ENCODE data around the gene APLN.

The APLN gene

DNA sequence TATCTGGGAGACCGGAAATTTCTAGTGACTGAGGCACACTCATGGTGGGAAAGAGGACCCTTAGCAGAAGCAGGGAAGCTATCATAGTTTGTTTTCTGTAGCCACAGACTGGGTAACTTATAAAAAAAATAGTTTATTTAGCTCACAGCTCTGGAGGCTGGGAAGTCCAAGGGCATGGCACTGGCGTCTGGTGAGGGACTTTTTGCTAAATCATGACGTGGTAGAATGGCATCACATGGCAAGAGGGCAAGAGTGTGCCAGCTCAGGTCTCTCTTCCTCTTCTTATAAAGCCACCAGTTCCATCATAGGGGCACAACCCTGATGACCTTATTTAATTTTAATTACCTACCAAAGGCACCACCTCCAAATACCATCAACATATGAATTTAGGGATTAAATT is 13.3 kb downstream of the APLN start:
- no peak for DNase-seq (ENCODE audit: low spot score in 2 of 2)
- Mint-ChIP-seq H3K9me3 (no peaks in the 10 kb centered on the region), H3K27me3 (no peaks in the 10 kb centered on the region), H3K4me3 (no peak overlapping the region), H3K4me1 (no peaks in the 10 kb centered on the region), H3K27ac (no peak overlapping the region), H3K36me3 (no peaks in the 10 kb centered on the region)
- no peak for ATAC-seq (ENCODE audit: low read depth)

DNA sequence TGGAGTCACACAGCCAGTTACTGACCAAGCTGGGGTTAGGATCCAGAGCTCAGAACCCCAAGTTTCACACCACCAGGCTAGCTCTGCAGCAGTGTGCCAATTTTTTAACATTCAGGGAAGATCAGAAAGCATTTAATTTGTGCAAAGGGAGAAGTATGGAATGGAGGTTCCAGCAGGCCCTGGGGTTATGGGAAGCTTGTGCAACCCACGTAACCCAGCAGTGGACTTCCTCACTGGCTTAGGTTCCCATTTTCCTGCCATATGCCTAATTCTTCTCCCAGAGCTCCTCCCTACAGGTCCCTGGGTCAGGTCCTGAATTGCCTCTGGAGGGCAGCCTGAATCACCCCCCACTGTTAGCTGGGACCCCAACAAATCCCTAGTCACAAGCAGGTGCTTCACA is 14.0 kb downstream of the APLN start:
- H3K27me3 Mint-ChIP-seq = no peaks in the 10 kb centered on the region

DNA sequence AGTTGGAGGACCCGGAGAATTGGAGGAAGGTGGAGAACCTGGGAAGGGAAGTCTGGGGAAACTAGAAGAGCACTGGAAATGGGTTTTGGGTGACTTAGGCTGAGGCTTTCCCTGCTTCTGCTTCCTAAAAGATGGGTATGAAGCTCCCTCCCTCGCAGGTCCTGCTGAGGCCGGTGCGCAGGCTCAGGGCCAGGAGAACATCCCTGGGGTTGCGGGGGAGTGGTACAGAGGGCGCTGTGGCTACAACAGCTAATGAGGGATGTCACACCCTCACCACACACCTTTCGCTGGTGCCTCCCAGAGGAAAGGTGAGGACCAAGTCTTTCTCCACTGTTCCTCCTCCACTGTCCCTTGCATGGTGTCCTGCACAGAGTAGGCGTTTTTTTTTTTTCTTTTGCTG is 15.8 kb downstream of the APLN start:
- DNase-seq (ENCODE audit: low spot score in 2 of 2) (no peak), ATAC-seq (ENCODE audit: low read depth) (no peak)
- no peak overlapping the region for H3K27ac Mint-ChIP-seq
- H3K9me3 Mint-ChIP-seq = no peaks in the 10 kb centered on the region
- no peaks in the 10 kb centered on the region for H3K36me3 Mint-ChIP-seq
- H3K4me3 Mint-ChIP-seq = no peak overlapping the region
- no peaks in the 10 kb centered on the region for H3K27me3 Mint-ChIP-seq
- no peaks in the 10 kb centered on the region for H3K4me1 Mint-ChIP-seq

More for the DNA sequence above, 14.0 kb downstream of the APLN start:
- H3K4me3 Mint-ChIP-seq = no peak overlapping the region
- H3K27ac Mint-ChIP-seq = no peak overlapping the region
- ATAC-seq (ENCODE audit: low read depth) = no peak
- H3K36me3 Mint-ChIP-seq = no peaks in the 10 kb centered on the region
- no peaks in the 10 kb centered on the region for H3K9me3 Mint-ChIP-seq
- no peak for DNase-seq (ENCODE audit: low spot score in 2 of 2)
- H3K4me1 Mint-ChIP-seq = no peaks in the 10 kb centered on the region

DNA sequence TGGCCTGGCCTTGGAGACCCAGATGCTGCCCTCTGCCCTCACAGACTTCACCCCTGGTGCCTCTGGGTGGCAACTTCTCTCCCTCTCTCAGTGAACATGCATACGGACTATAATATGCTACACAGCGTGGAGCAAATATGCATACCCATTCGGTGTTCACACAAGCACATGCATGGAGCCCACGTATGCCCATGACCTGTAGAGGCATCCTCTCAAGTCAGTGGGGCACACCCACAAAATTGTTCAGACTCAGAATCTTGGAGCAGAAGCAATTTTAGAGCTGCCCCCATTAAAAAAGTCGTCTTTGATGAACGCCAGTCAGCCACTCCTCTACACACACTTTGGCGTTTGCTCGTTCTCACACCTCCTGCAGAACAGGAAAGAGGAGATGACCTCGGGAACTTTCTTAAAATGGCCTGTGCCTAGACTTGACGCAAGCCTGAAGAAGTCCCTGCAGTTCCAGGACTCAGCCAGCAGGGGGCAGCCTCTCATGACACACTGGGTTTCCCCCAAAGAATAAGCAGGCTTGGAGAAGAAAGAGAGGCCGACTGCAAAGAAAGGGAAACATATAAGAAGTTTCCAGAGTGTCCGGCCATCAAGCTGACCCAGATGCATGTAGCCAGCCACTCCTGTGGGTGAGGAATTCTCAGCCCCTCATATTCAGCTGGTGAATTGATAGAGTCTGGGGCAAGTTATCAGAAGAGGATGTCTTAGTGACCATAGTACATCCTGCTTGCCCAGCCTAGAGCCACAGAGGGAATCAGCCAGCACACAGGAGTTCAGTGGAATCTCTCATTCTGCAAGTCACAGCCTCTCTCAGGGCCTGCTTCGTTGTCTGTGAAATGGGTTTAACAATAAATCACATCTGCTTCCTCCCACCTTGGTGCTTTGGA is 17.3 kb downstream of the APLN start:
- no peaks in the 10 kb centered on the region for H3K27me3 Mint-ChIP-seq
- H3K36me3 Mint-ChIP-seq = no peaks in the 10 kb centered on the region
- no peaks in the 10 kb centered on the region for H3K9me3 Mint-ChIP-seq
- ATAC-seq (ENCODE audit: low read depth) (peak; percentile 64), DNase-seq (ENCODE audit: low spot score in 2 of 2) (peak; percentile 65 to 82)
- H3K4me1 Mint-ChIP-seq = no peaks in the 10 kb centered on the region
- H3K27ac Mint-ChIP-seq = no peak overlapping the region
- H3K4me3 Mint-ChIP-seq = no peak overlapping the region

DNA sequence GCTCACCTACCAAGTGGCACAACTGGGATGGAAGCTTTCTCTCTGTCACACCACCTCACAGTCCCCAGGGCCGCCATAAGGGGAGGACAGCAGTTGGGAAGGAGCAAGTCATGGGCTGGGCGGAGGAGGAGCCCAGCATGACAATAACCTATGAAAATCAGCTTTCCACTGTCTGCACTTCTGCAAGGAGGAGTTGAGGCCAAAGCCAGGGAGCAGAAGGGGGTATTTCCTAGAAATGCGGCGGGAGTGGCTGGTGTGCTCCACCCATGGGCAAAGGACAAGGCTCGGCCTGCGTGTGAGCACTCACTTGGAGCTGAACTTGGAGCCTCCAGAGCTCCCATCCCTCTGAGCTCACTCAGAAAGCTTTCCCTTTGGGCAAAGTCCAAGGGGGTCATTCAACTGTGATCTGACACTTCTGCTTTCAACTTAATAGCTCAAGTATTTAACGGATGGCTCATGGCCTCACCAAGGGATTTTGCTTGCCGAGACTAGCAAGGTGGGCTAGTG is 18.5 kb downstream of the APLN start:
- ATAC-seq (ENCODE audit: low read depth) (no peak), DNase-seq (ENCODE audit: low spot score in 2 of 2) (no peak)
- H3K27me3 Mint-ChIP-seq = no peaks in the 10 kb centered on the region
- H3K36me3 Mint-ChIP-seq = no peaks in the 10 kb centered on the region
- no peaks in the 10 kb centered on the region for H3K4me1 Mint-ChIP-seq
- H3K4me3 Mint-ChIP-seq = no peak overlapping the region
- no peak overlapping the region for H3K27ac Mint-ChIP-seq
- H3K9me3 Mint-ChIP-seq = no peaks in the 10 kb centered on the region

DNA sequence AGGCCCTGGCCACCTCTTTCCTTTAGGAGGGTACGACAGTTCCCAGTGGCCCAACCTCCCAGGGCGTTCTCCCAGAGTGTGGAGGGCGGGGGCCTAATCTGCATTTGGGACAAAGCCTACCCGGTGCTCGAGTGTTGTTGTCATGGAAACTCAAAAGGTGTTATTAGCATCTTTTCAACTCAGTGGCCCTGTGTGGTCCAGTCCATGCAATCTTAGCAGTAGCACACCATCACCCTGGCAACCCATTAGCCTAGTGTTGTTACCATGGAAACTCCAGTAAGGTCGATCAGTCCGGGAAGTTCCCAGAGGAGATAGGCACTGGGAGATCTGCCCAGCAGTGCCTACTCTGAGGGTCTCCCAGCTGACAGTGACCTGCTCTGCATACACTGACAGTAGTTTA is 20.2 kb downstream of the APLN start:
- no peaks in the 10 kb centered on the region for H3K4me1 Mint-ChIP-seq
- no peak for DNase-seq (ENCODE audit: low spot score in 2 of 2)
- no peaks in the 10 kb centered on the region for H3K36me3 Mint-ChIP-seq

DNA sequence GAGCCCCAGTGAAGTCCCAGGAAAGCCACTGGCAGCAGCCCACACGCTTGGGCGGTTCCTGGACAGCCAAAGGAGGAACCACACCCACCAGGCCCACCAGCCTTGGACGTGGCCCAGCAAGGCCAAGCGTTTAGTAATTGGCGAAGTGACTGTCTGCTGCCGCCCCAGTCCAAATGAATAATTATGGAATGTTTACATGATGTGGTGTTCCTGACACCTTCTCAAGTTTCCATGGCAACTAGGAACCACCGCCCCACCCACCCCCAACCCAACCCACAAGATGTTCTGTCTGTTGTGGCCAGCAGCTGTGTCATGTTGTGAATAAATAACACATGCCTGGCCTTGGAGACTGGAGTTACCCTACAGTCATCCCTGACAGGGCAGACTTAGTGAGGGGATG is 22.3 kb downstream of the APLN start:
- Mint-ChIP-seq H3K27ac (no peak overlapping the region), H3K36me3 (no peaks in the 10 kb centered on the region), H3K9me3 (no peaks in the 10 kb centered on the region), H3K4me1 (no peaks in the 10 kb centered on the region), H3K27me3 (no peaks in the 10 kb centered on the region), H3K4me3 (no peak overlapping the region)
- no peak for DNase-seq (ENCODE audit: low spot score in 2 of 2)
- no peak for ATAC-seq (ENCODE audit: low read depth)

More for the DNA sequence above, 20.2 kb downstream of the APLN start:
- Mint-ChIP-seq H3K27ac (no peak overlapping the region), H3K27me3 (no peaks in the 10 kb centered on the region), H3K4me3 (no peak overlapping the region), H3K9me3 (no peaks in the 10 kb centered on the region)
- ATAC-seq (ENCODE audit: low read depth) = no peak

DNA sequence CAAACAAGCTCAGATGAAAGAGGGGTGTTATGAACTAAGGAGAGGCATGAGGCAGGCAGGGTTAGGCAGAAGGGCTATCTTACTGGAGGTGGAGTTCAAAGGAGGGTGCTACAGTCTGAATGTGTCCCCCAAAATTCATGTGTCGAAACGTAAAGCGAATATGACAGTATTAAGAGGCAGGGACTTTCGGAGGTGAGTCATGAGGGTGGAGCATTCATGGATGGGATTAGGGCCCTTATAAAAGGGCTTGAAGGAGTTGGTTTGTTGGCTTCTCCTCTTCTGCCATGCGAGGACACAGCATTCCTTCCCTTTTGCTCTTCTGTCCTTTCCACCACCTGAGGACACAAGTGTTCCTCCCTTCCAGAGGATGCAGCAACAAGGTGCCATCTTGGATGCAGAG is 22.9 kb downstream of the APLN start:
- H3K9me3 Mint-ChIP-seq = no peaks in the 10 kb centered on the region
- DNase-seq (ENCODE audit: low spot score in 2 of 2) (no peak), ATAC-seq (ENCODE audit: low read depth) (no peak)
- H3K27me3 Mint-ChIP-seq = no peaks in the 10 kb centered on the region
- no peak overlapping the region for H3K27ac Mint-ChIP-seq
- no peak overlapping the region for H3K4me3 Mint-ChIP-seq
- H3K36me3 Mint-ChIP-seq = no peaks in the 10 kb centered on the region
- no peaks in the 10 kb centered on the region for H3K4me1 Mint-ChIP-seq

DNA sequence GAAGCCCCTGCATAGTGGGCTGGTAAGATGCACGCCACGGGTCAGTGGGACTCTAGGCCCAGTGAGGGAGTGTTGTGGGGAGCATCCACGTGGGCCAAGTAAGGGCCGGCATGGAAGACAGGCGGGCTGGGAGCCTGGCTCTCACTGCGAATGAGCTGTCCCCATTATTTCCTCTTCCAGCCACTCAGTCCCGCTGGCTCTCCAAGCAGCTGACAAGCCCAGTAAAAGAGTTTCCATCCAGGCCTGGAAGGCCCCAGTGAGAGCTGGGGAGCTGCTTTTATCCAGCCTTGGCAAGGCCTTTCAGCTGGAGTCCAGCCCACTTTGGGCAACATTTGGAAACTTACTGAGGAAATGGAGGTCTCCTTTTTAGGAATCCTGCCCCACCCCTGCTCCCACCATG is 24.9 kb downstream of the APLN start:
- no peaks in the 10 kb centered on the region for H3K9me3 Mint-ChIP-seq
- H3K36me3 Mint-ChIP-seq = no peaks in the 10 kb centered on the region
- H3K27ac Mint-ChIP-seq = no peak overlapping the region
- no peaks in the 10 kb centered on the region for H3K4me1 Mint-ChIP-seq
- no peak overlapping the region for H3K4me3 Mint-ChIP-seq
- DNase-seq (ENCODE audit: low spot score in 2 of 2) (no peak), ATAC-seq (ENCODE audit: low read depth) (no peak)
- H3K27me3 Mint-ChIP-seq = no peaks in the 10 kb centered on the region

DNA sequence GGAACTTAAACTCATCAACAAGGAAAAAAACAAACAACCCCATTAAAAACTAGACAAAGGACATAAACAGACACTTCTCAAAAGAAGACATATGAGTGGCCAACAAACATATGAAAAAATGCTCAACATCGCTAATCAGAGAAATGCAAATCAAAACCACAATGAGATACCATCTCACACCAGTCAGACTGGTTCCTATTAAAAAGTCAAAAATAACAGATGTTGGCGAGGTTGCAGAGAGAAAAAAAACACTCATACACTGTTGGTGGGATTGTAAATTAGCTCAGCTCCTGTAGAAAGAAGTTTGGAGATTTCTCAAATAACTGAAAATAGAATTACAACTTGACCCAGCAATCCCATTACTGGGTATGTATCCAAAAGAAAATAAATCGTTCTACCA is 28.7 kb downstream of the APLN start:
- H3K27me3 Mint-ChIP-seq = peaks cover 8% of the 10 kb centered on the region
- no peaks in the 10 kb centered on the region for H3K36me3 Mint-ChIP-seq
- no peak overlapping the region for H3K4me3 Mint-ChIP-seq
- no peak overlapping the region for H3K27ac Mint-ChIP-seq
- ATAC-seq (ENCODE audit: low read depth) = no peak
- DNase-seq (ENCODE audit: low spot score in 2 of 2) = no peak
- no peaks in the 10 kb centered on the region for H3K4me1 Mint-ChIP-seq
- H3K9me3 Mint-ChIP-seq = no peaks in the 10 kb centered on the region

DNA sequence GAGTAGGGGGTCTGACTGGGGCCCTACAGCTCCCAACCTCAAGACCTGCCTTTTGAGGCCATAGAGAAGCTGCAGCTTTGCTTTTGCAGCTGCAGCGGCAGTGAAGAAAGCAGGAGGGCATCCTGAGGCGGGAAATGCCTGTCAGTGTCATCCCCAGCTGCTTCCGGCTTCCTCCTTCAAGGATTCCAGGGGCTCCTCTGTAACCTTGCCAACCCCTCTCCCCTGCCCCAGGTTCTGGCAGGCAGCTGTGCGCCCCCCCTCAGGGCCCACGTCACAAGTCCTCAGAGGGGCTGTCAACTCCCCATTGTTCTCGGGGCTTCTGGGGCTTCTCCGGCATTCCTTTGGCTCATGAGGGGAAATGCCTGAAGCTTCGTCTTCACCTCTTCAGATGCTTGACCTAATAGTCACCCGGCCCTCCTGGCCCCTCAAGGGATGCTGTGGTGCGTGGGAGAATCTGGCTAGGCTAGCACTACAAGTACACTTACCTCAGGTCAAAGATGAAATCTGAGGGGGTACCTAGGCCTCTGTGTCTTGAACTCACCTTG is 31.9 kb downstream of the APLN start:
- ATAC-seq (ENCODE audit: low read depth) (no peak), DNase-seq (ENCODE audit: low spot score in 2 of 2) (no peak)
- no peaks in the 10 kb centered on the region for H3K36me3 Mint-ChIP-seq
- no peak overlapping the region for H3K27ac Mint-ChIP-seq
- no peaks in the 10 kb centered on the region for H3K4me1 Mint-ChIP-seq
- no peak overlapping the region for H3K4me3 Mint-ChIP-seq
- peaks cover 8% of the 10 kb centered on the region for H3K27me3 Mint-ChIP-seq
- H3K9me3 Mint-ChIP-seq = no peaks in the 10 kb centered on the region

DNA sequence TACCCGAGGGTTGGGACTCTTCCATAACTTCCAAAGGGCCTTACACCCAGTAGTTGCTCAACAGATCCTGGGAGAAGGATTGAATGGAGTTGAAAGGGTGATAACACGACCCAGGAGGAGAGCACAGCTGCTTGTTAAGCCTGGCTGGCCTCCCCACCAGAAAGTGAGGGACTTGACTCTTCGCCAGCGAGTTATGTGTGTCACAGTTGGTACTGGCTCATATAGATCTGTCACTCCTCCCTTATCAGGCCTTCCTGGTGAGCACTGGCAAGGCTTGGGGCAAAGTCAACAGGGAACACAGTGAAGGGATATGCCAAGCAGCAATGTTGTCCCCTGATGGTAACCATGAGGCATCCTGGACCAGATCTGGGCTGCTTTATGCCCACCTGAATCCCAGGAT is 35.8 kb downstream of the APLN start:
- H3K4me1 Mint-ChIP-seq = no peaks in the 10 kb centered on the region
- H3K9me3 Mint-ChIP-seq = no peaks in the 10 kb centered on the region
- H3K4me3 Mint-ChIP-seq = no peak overlapping the region
- no peak for ATAC-seq (ENCODE audit: low read depth)
- H3K36me3 Mint-ChIP-seq = no peaks in the 10 kb centered on the region
- no peak overlapping the region for H3K27ac Mint-ChIP-seq
- H3K27me3 Mint-ChIP-seq = peaks cover 8% of the 10 kb centered on the region
- DNase-seq (ENCODE audit: low spot score in 2 of 2) = no peak

DNA sequence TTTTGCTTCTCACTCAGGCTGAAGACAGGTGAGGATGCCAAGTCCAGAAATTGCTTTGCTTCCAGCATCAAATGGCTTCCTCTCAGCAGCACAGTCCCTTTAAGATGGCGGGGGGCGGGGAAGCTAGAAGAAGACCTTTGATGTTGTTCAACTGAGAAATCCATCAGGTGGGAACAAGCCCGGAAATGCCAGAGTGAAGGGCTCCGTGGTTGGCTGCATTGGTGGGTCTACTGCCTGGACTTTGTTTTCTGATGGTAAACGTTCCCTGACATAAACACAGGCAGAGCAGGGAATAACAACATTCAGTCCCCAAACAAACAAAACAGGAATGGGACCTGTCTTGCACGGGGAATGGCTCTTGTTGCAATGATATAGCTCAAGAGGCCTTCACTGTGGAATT is 37.3 kb downstream of the APLN start:
- Mint-ChIP-seq H3K36me3 (no peaks in the 10 kb centered on the region), H3K4me3 (no peak overlapping the region), H3K27me3 (no peaks in the 10 kb centered on the region), H3K27ac (no peak overlapping the region), H3K9me3 (no peaks in the 10 kb centered on the region), H3K4me1 (no peaks in the 10 kb centered on the region)
- ATAC-seq (ENCODE audit: low read depth) = no peak
- no peak for DNase-seq (ENCODE audit: low spot score in 2 of 2)

DNA sequence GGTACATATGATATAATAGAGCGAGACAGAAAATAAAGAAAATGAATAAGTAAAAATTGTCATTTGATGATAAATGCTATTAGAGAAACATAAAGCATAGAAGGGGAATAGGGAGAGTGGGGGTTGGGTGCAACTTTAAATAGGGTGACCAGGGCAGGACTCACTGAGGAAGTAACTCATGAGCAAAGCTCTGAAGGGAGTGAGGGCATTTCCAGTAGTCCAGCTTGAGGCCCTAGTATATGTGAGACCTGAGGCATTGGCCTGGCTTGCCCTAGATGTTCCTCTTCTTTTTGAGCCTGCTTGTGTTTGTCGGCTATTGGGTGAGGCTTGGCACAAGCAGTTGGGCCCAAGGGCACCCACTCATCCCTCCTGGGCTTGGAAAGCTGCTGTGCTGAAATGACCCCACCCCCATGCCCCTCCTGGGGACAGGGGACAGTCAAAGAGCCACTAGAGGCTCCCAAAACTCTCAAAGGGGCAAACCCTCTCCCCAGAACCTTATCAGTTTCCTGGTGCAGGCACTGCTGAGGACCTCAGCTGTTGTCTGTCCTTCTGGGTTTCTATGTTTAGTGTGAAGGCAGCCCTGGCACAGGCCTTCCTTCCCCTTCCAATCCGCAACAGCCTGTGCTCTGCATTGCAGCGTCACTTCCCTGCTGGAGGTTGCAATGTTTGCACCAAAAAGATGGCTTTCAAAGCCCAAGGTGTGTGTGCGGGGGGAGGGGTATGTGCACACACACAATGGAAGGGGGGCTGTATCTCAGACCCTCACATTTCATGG is 40.1 kb downstream of the APLN start:
- H3K4me1 Mint-ChIP-seq = no peaks in the 10 kb centered on the region
- H3K27ac Mint-ChIP-seq = no peak overlapping the region
- no peaks in the 10 kb centered on the region for H3K27me3 Mint-ChIP-seq
- H3K4me3 Mint-ChIP-seq = no peak overlapping the region
- H3K36me3 Mint-ChIP-seq = no peaks in the 10 kb centered on the region
- no peak for DNase-seq (ENCODE audit: low spot score in 2 of 2)
- no peak for ATAC-seq (ENCODE audit: low read depth)
- no peaks in the 10 kb centered on the region for H3K9me3 Mint-ChIP-seq

Data from memory B cell (primary cell).